HTERT RPE-1 (cell line): ENCODE data around the gene ACTR10.
"Not testable (repeated sequence)": the region's sequence is repeated elsewhere in the genome, so short reads cannot be mapped to it uniquely, and the experiment has no call there.

Source experiments
- in situ Hi-C: fragments of 300-500 bp; cut with MboI; formaldehyde crosslinking; loops from 4 replicates; pipeline ENCODE4 v1.14.3; 2020; ENCODE audit warnings: low sequenced_read_pairs

The ACTR10 gene

DNA sequence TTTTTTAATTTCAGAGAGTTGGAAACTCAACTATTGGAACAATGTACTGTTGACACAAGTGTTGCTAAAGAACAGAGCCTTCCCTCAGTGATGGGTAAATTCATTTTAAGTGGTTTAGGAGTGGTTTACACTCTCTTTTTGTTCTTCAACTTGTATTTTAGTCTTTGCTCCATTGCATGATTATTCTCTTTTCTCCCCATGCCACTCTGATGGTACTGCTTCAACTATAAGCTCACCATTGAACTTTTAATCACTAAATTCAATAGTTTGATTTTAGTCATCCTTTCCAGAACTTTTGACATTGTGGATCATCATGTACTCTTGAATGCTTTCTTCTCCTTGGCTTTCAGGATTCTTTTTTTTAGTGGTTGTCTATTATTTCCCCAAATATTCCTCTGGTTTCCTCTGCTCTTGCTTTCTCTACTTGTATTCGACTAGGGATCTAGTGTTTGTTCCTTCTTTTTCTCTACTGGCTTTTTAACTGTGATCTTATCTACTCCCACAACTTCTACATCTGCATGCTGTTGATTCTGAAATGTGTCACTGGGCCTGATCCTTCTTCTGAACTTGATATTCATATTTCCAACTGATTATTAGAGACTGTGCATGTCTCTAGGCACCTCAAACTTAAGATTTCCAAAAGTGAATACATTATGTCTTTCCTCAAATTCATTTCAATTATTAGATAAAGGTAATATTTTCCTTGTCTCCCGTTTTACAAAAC lies 15.4 kb downstream of the ACTR10 start:
- in situ Hi-C loops = no loop called here

DNA sequence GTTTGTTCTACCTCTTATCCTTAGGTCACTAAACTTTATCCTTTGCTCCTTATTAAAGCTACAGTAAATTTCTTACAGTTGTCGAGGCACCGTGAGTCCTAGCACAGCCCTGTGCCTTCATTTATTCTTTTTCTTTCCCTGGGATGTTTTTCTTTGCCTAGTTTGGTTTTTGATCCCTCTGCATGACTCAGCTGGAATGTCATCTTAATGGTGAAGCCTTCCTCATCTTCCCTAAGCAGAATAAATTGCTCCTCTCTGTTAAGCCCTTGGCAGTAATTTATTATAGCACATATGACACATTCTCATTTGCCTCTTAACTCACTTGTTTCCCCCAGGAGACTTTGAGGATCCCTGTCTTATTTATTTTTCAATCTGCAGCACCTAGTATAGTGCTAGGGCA lies 16.6 kb downstream of the ACTR10 start:
- in situ Hi-C loops = no loop called here

DNA sequence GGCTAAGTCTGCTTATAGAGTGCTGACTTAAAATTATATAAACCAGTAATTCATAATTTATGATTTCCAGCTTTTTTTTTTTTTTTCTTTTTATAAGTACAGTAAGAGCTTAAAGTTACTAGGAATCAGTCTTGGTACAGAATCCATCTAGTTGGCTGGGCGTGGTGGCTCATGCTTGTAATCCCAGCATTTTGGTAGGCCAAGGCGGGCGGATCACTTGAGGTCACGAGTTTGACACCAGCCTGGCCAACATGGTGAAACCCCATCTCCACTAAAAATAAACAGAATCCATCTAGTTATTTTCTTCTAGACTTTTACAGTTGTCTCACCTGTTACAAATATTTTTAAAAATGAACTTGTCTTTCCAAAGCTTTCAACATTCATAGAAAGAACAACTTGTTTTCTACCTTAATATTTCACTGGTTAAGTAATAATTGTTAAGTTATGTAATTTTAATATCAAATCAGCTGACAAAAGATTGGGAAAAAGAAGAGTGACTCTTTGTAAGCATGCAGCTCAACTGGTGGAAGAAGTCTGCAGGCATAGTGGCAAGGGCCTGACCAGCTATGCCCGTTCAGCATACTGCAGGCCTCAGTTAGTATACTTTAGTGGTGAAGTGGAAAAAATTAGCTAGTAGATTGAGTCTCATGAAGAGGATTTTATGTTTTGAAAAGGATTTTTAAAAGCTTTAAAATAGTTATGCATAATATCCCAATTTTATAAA lies 27.3 kb downstream of the ACTR10 start:
- in situ Hi-C loops = no loop called here

DNA sequence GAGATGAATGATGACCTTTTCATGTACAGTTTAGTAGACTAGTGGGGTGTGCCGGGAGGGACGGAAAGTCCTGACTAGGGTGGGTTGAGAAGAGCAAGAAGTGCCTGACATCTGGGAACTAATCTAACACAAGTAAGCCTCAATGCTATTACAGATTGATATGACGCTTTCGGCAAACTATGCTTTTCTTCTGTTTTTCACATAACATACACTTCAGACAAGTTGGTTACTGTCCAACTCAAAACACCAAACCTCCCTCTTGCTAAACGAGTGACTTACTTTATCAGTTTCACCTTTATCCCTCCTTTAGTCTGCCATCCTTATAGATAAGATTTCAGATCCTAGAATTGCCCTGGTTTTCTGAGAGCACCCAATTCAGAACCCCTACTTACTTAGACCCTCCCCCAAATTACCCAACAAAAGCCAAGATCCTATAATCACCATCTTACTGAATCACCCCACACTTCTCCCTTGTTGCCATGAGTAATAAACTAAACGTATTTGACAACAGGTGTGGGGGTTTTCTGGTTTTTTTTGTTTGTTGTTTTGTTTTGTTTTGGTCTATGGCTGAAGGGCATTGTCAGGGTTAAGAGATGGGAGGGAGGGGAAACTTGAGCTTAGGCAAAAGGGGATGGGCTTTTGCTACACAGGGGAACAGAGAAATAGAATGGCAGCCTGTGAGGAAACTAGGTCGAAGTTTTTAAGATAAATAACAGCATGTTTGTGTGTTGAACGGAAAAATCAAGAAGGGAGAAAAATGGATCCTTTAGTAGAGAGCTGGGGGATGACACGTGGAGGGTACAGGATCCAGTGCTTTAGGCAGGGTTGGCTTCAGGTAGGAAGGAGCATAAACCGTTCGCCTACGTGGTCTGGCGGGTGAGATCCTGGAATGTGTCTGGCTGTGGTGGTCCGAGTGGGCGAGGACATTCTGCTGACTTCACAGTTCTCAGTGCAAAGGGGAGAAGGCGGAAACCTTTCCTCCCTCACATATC lies 38.6 kb downstream of the ACTR10 start:
- in situ Hi-C loops = no loop called here

DNA sequence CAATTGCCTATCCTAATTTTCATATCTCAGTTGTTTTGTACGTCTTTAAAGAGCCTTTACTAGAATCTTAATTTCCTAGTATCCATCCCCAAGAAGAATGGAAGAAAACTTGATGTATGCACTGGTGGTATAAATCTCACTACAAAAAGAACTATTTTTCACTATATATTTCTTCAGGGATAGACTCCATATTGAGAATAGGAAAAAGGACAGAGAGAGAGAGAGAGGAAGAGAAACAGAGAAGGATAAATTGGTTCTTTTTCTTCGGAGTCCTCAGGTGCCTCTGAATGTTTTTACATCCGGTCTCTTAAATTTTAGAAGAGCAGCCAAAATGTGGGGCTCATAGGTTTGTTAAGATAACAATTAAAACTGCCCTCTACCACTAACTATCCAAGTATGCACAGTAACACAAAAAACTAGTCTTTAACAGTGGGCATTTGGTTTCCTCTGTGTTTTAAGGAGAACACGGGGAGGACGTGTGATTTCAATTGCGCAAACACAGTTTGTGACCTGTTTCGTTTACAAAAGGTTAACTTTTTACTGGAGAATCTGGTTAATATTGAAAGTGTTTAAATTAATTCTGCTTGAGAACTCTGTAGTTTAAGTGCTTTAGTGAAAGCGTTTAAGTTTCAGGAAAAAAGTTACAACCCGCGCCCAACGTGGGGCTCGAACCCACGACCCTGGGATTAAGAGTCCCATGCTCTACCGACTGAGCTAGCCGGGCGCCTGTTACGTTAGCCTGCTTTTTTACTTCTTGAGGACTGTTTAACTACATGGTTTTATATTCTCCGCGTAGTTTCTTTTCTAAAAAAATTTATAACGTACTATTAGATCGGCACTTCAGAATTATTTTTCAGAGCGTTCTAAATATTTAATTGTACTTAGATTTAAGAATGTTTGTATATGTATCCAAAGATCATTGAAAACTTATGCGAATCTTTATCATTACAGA lies 39.6 kb downstream of the ACTR10 start:
- in situ Hi-C loops = no loop called here

DNA sequence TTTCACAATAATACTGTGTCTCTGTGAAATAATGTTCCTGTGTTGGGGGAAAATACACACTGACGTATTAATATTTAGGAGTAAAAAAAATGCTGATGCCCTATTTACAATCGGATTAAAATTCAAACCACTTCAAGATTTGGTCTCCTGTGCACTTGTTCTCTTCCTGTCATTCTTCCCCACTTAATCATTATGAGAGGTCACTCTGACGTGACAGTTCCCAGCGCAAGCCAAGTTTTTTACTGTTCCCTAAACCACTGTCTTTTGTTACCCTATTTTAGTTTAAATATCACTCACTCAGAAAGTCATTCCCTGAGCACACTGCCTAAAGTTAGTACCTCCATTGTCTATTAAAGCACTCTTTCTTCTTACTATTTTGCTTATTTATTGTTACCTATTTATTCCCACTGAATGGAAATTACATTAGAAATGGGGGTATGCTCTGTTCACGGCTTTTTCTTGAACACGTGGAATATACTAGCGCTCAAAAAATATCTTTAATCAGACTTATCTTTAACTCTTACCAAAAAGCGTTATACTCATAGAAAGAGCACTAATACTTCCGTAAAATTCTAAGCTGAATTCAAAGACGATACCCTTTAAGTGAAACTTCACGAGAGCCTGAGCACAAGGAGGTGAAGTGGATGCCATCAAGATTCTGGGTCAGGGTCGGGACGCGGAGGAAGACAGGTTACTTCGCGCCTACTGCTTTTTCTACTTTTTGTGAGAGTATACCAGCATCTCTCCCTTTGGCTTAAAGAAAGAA lies 44.0 kb downstream of the ACTR10 start:
- in situ Hi-C loops = no loop called here

DNA sequence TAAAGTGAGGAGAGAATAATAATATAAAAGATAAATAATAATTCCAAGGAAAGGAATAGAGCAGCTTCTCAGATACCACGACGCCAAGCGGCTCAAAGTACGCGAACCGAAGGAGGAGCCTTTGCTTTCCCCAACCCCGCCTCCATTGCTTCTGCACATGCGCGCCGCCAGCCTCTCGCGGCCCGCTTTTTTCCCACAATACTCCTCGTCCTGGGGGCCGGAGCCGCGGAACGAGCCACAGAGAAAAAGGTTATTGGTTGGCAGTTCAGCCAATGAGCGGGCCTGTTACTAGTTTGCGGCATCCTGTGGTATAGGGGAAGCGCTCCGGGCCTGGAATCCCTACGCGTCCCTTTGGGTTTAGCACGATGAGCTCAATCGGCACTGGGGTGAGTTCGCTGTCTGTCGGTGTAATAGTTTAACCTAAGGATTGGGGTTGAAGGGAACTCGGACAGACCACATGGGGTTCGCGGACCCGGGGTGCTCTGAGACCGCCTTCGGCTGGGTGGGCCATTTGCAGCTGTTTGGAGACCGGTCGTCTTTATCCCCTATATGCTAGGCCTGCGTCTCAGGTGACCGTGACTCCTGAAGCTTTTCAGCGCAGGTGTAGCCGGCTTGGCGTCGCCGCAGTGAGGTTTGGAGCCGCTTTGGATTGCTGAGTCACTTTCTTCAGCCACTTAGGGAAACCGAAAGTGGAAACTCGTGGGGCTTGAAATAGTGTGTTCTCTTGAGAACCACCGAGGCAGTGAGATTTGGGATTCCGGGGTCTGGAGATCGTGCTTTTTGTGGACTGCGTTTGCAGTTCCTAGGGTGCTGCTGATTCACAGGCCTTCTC lies 44.8 kb downstream of the ACTR10 start, which contains the start of gene PSMA3:
Gene PSMA3, plus strand, starts transcription at position 288 of the 832 bp plus-strand sequence. Its CDS starts 78 bp downstream, at position 366.
- in situ Hi-C loops = no loop called here

DNA sequence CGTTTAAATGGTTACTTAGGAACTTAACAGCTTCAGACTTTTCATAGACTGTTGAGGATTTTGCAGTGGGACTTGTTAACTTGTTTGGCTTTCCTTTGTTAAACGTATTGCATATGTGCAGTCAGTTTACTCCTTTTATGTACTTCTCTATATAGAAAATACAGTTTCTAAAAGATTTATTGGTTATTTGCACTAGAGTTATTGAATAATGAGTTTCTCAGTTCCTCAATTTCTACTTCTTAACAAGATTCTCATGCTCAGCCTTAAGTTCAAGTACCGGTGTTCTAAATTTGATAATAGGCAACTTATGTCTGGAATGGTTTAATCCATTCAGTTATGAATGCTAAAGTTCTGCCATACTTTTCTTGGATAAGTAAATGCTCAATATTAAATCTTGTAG lies 45.6 kb downstream of the ACTR10 start:
- in situ Hi-C loops = no loop called here

DNA sequence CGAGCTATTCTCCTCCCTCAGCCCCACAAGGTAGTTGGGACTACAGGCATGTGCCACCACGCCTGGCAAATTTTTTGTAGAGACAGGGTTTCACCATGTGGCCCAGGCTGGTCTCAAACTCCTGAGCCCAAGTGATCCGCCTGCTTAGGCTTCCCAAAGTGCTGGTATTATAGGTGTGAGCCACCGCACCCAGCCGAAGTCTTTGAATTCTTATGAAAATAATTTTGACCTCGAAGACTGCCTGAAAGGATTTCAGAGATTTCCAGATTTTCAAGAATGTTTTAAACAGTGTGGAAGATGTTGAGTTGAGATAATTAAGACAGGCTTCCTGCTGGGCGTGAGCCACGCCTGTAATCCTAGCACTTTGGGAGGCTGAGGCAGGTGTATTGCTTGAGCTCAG lies 49.7 kb downstream of the ACTR10 start:
- in situ Hi-C loops = no loop called here

DNA sequence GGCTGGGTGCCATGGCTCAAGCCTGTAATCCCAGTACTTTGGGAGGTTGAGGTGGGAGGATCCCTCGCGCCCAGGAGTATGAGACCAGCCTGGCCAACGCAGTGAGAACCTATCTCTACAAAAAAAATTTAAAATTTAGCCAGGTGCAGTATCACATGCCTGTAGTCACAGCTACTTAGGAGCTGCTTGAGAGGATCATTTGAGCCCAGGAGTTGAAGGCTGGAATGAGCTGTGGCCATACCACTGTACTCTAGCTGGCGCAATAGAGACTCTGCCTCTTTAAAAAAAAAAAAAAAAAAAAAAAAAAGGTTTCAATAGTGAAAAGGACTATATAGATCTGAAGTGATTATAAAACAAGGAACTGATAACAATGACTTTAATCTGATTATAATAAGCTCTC lies 58.2 kb downstream of the ACTR10 start:
- in situ Hi-C loops = no loop called here

DNA sequence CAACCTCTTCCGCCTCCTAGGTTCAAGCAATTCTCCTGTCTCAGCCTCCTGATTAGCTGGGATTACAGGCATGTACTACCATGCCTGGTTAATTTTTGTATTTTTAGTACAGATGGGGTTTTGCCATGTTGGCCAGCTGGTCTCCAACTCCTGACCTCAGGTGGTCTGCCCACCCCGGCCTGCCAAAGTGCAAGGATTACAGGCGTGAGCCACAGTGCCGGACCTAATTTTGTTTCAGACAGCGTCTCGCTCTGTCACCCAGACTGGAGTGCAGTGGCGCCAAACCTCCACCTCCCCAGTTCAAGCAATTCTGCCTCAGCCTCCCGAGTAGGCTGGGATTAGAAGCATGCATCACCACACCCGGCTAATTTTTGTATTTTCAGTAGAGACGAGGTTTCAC lies 62.1 kb downstream of the ACTR10 start:
- in situ Hi-C loops = not testable (repeated sequence)

DNA sequence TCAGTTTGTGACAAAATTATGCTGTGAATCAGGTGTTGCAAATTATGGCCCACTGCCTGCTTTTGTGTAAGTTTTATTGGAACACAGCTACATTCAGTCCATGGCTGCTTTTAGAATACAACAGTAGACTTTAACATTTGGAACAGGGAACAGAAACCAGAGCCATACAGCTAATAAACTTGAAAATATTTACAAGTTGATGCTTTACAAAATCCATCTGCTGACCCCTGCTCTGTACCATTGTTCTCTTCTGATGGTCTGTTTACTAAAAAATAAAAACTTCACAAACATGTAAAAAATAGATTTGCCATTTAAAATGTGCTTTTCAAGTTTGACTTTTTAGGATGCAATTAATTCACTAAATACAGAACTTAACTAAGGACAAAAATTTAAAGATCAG lies 65.5 kb downstream of the ACTR10 start:
- in situ Hi-C loops = no loop called here

DNA sequence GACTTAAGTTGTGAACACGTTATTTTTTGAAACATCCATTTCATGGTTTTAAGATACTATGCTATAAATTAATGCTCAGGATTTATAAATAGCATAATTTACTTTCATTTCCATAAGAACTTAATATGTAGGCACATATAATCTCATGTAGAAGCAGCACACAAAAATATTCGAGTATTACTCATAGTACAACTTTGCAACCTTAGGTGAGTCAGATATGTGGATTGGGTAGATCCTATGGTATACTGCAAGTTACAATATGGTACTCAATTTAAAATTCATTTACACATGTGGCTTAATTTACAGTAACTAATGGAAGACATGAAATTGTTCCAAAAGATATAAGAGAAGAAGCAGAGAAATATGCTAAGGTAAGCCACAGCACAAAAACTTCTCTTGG lies 70.7 kb downstream of the ACTR10 start:
- in situ Hi-C loops = no loop called here

DNA sequence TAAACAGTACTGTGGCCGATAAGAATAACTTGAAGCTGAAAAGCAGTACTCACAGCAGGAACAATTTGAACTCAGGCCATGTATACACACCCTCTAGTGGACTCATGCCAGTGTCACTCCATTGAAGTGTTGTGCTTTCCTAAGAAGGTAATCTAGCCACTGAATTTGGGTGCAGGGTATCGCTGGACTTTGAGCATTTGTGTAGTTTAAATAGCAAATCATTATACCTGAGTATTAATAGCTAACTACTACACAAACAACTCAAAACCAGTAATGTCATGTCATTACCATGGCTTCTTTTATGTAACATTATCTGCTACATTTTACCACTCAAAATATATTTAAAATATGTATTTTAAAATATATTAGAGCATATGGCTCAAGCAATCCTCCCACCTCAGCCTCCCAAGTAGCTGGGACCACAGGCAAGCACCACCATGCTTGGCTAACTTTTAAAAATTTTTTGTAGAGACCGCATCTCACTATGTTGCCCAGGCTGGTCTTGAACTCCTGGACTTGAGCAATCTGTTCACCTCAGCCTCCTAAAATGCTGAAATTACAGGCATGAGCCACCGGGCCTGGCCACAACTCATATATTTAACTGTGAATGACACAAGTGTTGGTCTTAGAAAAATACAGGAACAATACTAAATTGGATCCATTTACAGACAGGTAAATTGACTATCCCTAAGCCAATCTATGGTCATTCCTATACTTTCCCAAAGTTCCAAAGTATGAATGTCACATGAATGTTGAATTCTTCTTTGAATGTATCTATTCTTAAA lies 72.8 kb downstream of the ACTR10 start:
- in situ Hi-C loops = no loop called here

DNA sequence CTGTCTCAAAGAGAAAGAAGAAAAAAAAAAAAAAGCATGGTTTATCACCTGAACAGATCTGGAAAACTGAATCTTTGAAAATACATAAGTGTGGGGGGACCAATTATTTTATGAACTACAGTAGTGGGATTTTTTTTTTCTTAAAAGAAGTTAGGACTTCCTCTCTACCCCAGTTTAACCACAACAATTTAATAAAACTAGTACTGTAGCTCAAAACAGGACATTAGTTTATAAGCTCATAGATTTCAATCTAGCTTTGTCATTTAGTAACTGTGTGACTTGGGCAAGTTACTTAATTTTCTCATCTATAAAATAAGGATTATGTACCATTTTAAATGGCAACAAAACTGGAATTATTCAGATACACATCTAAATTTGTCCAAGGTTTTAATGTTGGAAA lies 74.9 kb downstream of the ACTR10 start:
- in situ Hi-C loops = no loop called here

DNA sequence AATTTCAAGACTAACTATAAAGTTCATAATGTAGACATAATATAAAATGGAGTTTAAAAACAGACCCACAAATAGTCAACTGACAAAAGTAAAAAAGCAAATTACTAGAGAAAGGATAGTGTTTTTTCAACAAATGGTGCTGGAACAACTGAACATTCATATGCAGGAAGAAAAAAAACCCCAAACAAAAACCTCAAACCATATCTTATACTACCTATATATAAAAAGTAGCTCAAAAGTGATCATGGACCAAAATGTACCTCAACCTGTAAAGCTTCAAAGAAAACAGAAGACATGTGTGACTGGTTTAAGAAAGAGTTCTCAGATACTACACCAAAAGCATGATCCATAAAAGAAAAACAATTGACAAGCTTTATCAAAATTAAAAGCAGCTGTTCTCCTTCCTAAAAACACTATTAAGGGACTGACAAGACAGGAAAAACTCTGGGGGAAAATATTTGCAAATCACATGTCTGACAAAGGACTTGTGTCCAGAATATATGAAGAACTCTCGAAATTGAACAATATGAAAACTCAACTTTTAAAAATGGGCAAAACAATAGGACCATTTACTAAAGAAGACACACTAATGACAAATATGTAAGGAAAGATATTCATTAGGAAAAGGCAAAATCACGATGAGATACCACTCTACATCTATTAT lies 75.7 kb downstream of the ACTR10 start:
- in situ Hi-C loops = no loop called here

DNA sequence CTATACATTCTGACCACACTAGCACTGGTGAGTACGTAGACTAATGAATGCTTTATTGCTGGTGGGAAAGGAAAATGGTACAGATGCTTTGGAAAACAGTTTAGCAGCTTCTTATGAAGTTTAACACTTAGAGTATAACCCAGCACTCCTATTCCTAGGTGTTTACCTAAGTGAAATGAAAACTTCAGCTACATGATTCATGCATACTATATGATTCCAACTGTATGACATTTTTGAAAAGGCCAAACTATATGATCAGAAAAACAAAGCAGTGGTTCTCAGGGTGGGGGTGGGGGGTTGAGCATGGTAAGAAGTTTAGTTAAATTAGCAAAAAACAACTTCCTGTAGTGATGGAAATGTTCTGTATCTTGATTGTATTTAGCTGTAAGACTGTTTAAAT lies 76.3 kb downstream of the ACTR10 start:
- in situ Hi-C loops = no loop called here
